KOPT-K1 (cell line): ENCODE data around the gene IKBKE.
"Not testable (repeated sequence)": the region's sequence is repeated elsewhere in the genome, so short reads cannot be mapped to it uniquely, and the experiment has no call there.

Experiments
- H3K27ac ChIP-seq: fragments of 200-600 bp; sonication (generic); 2 replicates; pipeline ENCODE4 v1.5.1; 2016; ENCODE audit warnings: antibody characterized with exemption, mild to moderate bottlenecking, low read depth, low read length; ENCODE audit not compliant: poor library complexity, severe bottlenecking
- H3K36me3 ChIP-seq: fragments of 200-600 bp; sonication (generic); 2 replicates; pipeline ENCODE4 v1.5.1; 2017; ENCODE audit warnings: antibody characterized with exemption, mild to moderate bottlenecking, low read length, moderate library complexity; ENCODE audit not compliant: insufficient read depth
- H3K9me3 ChIP-seq: fragments of 200-600 bp; sonication (generic); 2 replicates; pipeline ENCODE4 v1.5.1; 2017; ENCODE audit warnings: antibody characterized with exemption, low read length, mild to moderate bottlenecking; ENCODE audit not compliant: insufficient read depth, poor library complexity, severe bottlenecking

IKBKE gene

GRCh38 chr1:206477110-206477509, 6.8 kb downstream of the IKBKE start:
- Histone ChIP-seq H3K9me3 (no peaks in the 10 kb centered on the region), H3K27ac (no peak overlapping the region), H3K36me3 (peaks cover 88% of the 10 kb centered on the region)

GRCh38 chr1:206477581-206478380, 7.5 kb downstream of the IKBKE start:
- Histone ChIP-seq H3K27ac (no peak overlapping the region), H3K9me3 (no peaks in the 10 kb centered on the region), H3K36me3 (peaks cover 95% of the 10 kb centered on the region)

GRCh38 chr1:206478746-206479145, 8.5 kb downstream of the IKBKE start:
- Histone ChIP-seq H3K36me3 (peaks cover 93% of the 10 kb centered on the region), H3K27ac (no peak overlapping the region), H3K9me3 (no peaks in the 10 kb centered on the region)

GRCh38 chr1:206479183-206480125, 9.2 kb downstream of the IKBKE start:
- Histone ChIP-seq H3K9me3 (no peaks in the 10 kb centered on the region), H3K36me3 (peaks cover 93% of the 10 kb centered on the region), H3K27ac (no peak overlapping the region)

- H3K9me3 ChIP-seq = no peaks in the 10 kb centered on the region
- H3K36me3 ChIP-seq = peaks cover 93% of the 10 kb centered on the region
- H3K27ac ChIP-seq = no peak overlapping the region
These were observed 9.9 kb downstream of the IKBKE start for GRCh38 chr1:206480211-206480610.

- no peak overlapping the region for H3K27ac ChIP-seq
- H3K9me3 ChIP-seq = no peaks in the 10 kb centered on the region
- H3K36me3 ChIP-seq = peaks cover 93% of the 10 kb centered on the region
These were observed 12.3 kb downstream of the IKBKE start for GRCh38 chr1:206482611-206483010.

GRCh38 chr1:206483864-206484263, 13.6 kb downstream of the IKBKE start:
- not testable (repeated sequence) for H3K27ac ChIP-seq, H3K9me3 ChIP-seq
- peaks cover 92% of the 10 kb centered on the region for H3K36me3 ChIP-seq

- Histone ChIP-seq H3K36me3 (peaks cover 88% of the 10 kb centered on the region), H3K9me3 (no peaks in the 10 kb centered on the region), H3K27ac (no peak overlapping the region)
These were observed 14.6 kb downstream of the IKBKE start for GRCh38 chr1:206484901-206485300.

- H3K27ac ChIP-seq = no peak overlapping the region
These were observed 16.9 kb downstream of the IKBKE start for GRCh38 chr1:206486995-206487788.

GRCh38 chr1:206487970-206488369, 17.7 kb downstream of the IKBKE start:
- no peaks in the 10 kb centered on the region for H3K9me3 ChIP-seq
- H3K36me3 ChIP-seq = peaks cover 91% of the 10 kb centered on the region
- no peak overlapping the region for H3K27ac ChIP-seq

More at GRCh38 chr1:206486995-206487788, 16.9 kb downstream of the IKBKE start:
- H3K36me3 ChIP-seq = peaks cover 91% of the 10 kb centered on the region
- no peaks in the 10 kb centered on the region for H3K9me3 ChIP-seq

- Histone ChIP-seq H3K9me3 (no peaks in the 10 kb centered on the region), H3K36me3 (peaks cover 91% of the 10 kb centered on the region), H3K27ac (no peak overlapping the region)
These were observed 18.2 kb downstream of the IKBKE start for GRCh38 chr1:206488466-206488865.

- H3K27ac ChIP-seq = no peak overlapping the region
- no peaks in the 10 kb centered on the region for H3K9me3 ChIP-seq
- H3K36me3 ChIP-seq = peaks cover 92% of the 10 kb centered on the region
These were observed 19.9 kb downstream of the IKBKE start for GRCh38 chr1:206489980-206490770.

GRCh38 chr1:206490771-206491405, 20.6 kb downstream of the IKBKE start:
- H3K36me3 ChIP-seq = peaks cover 92% of the 10 kb centered on the region
- no peaks in the 10 kb centered on the region for H3K9me3 ChIP-seq
- no peak overlapping the region for H3K27ac ChIP-seq

GRCh38 chr1:206491616-206492015, 21.3 kb downstream of the IKBKE start:
- Histone ChIP-seq H3K36me3 (peaks cover 92% of the 10 kb centered on the region), H3K27ac (no peak overlapping the region)

More at GRCh38 chr1:206491616-206492015, 21.3 kb downstream of the IKBKE start:
- no peaks in the 10 kb centered on the region for H3K9me3 ChIP-seq
